NT2/D1 (cell line): Measurements from ENCODE around the gene LRMDA.
"Not testable (repeated sequence)": the region's sequence is repeated elsewhere in the genome, so short reads cannot be mapped to it uniquely, and the experiment has no call there.

Experiments used
- DNase-seq: peaks from one replicate; pipeline ENCODE4 v3.0.0-alpha.2; 2011; ENCODE audit warnings: low read depth, low spot score
- H3K27me3 ChIP-seq: 2 replicates; pipeline ENCODE4 v1.6.0; 2011; ENCODE audit warnings: mild to moderate bottlenecking; ENCODE audit not compliant: insufficient read length, insufficient read depth
- H3K36me3 ChIP-seq: 2 replicates; pipeline ENCODE4 v1.6.1; 2011; ENCODE audit warnings: mild to moderate bottlenecking, low read length, mixed read lengths; ENCODE audit not compliant: insufficient read depth, insufficient read length
- H3K4me1 ChIP-seq: 2 replicates; pipeline ENCODE4 v1.5.1; 2011; ENCODE audit not compliant: insufficient read depth, insufficient read length
- H3K4me3 ChIP-seq: 2 replicates; pipeline ENCODE4 v1.5.1; 2011; ENCODE audit warnings: low read depth; ENCODE audit not compliant: insufficient read length
- H3K9ac ChIP-seq: 2 replicates; pipeline ENCODE4 v1.6.0; 2011; ENCODE audit warnings: low read depth; ENCODE audit not compliant: insufficient read length
- H3K9me3 ChIP-seq: 2 replicates; pipeline ENCODE4 v1.5.1; 2011; ENCODE audit warnings: mild to moderate bottlenecking, low read length; ENCODE audit not compliant: insufficient read depth
- SUZ12 ChIP-seq: IDR thresholded peaks from 2 replicates; pipeline ENCODE4 v1.6.1; 2011; ENCODE audit not compliant: insufficient read length, insufficient read depth; ENCODE audit errors: extremely low read depth
- YY1 ChIP-seq: IDR thresholded peaks from 2 replicates; pipeline ENCODE4 v1.6.1; 2011; ENCODE audit not compliant: insufficient read length, insufficient read depth
- ZNF274 ChIP-seq: IDR thresholded peaks from 2 replicates; pipeline ENCODE4 v1.6.1; 2011; ENCODE audit warnings: mild to moderate bottlenecking, low read depth, low read length

LRMDA gene

GRCh38 chr10:75616076-75616475 lies 184.7 kb downstream of the LRMDA start:
- Histone ChIP-seq H3K27me3 (no peaks in the 10 kb centered on the region), H3K9me3 (no peaks in the 10 kb centered on the region), H3K4me1 (no peaks in the 10 kb centered on the region), H3K36me3 (no peaks in the 10 kb centered on the region), H3K4me3 (no peak overlapping the region), H3K9ac (no peak overlapping the region)
- no peak for DNase-seq
- no peak for TF ChIP-seq YY1
- TF ChIP-seq SUZ12 = no peak
- no peak for TF ChIP-seq ZNF274

GRCh38 chr10:75616874-75617478 lies 185.6 kb downstream of the LRMDA start:
- Histone ChIP-seq H3K9ac (no peak overlapping the region), H3K4me3 (no peak overlapping the region), H3K27me3 (no peaks in the 10 kb centered on the region), H3K4me1 (no peaks in the 10 kb centered on the region), H3K36me3 (no peaks in the 10 kb centered on the region), H3K9me3 (no peaks in the 10 kb centered on the region)
- no peak for TF ChIP-seq YY1
- TF ChIP-seq ZNF274 = no peak
- no peak for TF ChIP-seq SUZ12
- no peak for DNase-seq

- DNase-seq = no peak
- TF ChIP-seq ZNF274 (no peak), SUZ12 (no peak), YY1 (no peak)
- Histone ChIP-seq H3K9ac (no peak overlapping the region), H3K4me3 (no peak overlapping the region), H3K36me3 (no peaks in the 10 kb centered on the region), H3K9me3 (no peaks in the 10 kb centered on the region), H3K27me3 (no peaks in the 10 kb centered on the region), H3K4me1 (no peaks in the 10 kb centered on the region)
Measured at GRCh38 chr10:75617485-75618155, 186.2 kb downstream of the LRMDA start.

GRCh38 chr10:75619635-75620034 lies 188.2 kb downstream of the LRMDA start:
- H3K27me3 ChIP-seq = no peaks in the 10 kb centered on the region
- H3K4me3 ChIP-seq = no peak overlapping the region
- no peaks in the 10 kb centered on the region for H3K36me3 ChIP-seq
- no peak for TF ChIP-seq ZNF274
- no peak for TF ChIP-seq YY1
- no peak for TF ChIP-seq SUZ12
- no peak overlapping the region for H3K9ac ChIP-seq
- H3K9me3 ChIP-seq = no peaks in the 10 kb centered on the region
- H3K4me1 ChIP-seq = no peaks in the 10 kb centered on the region
- no peak for DNase-seq

- Histone ChIP-seq H3K36me3 (no peaks in the 10 kb centered on the region), H3K9ac (no peak overlapping the region), H3K4me1 (no peaks in the 10 kb centered on the region), H3K27me3 (no peaks in the 10 kb centered on the region), H3K9me3 (no peaks in the 10 kb centered on the region), H3K4me3 (no peak overlapping the region)
- no peak for DNase-seq
- TF ChIP-seq YY1 (no peak), ZNF274 (no peak), SUZ12 (no peak)
Measured at GRCh38 chr10:75620356-75620755, 188.9 kb downstream of the LRMDA start.

- H3K4me1 ChIP-seq, H3K36me3 ChIP-seq, DNase-seq, H3K9me3 ChIP-seq, H3K4me3 ChIP-seq, H3K27me3 ChIP-seq, H3K9ac ChIP-seq: not testable (repeated sequence)
Measured at GRCh38 chr10:75621003-75621402, 189.6 kb downstream of the LRMDA start.

- H3K27me3 ChIP-seq = no peaks in the 10 kb centered on the region
- TF ChIP-seq ZNF274 (no peak), SUZ12 (no peak)
- no peaks in the 10 kb centered on the region for H3K9me3 ChIP-seq
- no peak for DNase-seq
- no peaks in the 10 kb centered on the region for H3K36me3 ChIP-seq
- H3K4me1 ChIP-seq = no peaks in the 10 kb centered on the region
- H3K9ac ChIP-seq = no peak overlapping the region
- H3K4me3 ChIP-seq = no peak overlapping the region
Measured at GRCh38 chr10:75622503-75622902, 191.1 kb downstream of the LRMDA start.
